NCI-H1105 (cell line): Measurements from ENCODE around the gene NOC2L.
"Not testable (repeated sequence)": the region's sequence is repeated elsewhere in the genome, so short reads cannot be mapped to it uniquely, and the experiment has no call there.

Experiments
- DNase-seq: peaks from one replicate; lab custom pipeline; 2025; lab: John Stamatoyannopoulos, UW

Gene NOC2L

DNA sequence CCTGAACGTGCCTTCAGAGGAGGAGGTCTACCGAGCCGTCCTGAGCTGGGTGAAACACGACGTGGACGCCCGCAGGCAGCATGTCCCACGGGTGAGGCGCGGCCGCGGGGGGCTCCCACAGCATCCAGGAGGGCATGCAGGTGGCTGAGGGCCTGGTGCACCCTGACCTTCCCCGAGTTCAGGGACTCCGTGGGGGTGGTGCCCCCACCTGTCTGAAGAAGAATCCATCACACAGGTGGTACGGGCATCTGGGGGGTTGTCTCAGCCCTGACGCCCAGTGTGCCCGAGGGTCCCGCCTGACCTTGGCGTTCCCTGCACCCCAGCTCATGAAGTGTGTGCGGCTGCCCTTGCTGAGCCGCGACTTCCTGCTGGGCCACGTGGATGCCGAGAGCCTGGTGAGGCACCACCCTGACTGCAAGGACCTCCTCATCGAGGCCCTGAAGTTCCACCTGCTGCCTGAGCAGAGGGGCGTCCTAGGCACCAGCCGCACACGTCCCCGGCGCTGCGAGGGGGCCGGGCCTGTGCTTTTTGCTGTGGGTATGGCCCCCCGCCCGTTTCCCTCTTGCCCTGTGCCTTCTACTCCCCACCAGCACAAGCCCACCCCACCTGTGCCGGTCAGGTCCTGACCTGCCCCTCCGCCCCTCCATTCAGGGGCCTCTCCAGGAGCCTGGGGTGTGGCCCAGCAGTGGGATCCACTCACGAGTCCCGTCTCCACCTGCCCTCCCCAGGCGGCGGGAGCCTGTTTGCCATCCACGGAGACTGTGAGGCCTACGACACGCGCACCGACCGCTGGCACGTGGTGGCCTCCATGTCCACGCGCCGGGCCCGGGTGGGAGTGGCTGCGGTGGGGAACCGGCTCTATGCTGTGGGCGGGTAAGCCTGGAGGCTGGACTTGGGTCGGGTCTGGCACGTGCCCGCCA, 3.6 kb upstream of the NOC2L start:
- no peak for DNase-seq

DNA sequence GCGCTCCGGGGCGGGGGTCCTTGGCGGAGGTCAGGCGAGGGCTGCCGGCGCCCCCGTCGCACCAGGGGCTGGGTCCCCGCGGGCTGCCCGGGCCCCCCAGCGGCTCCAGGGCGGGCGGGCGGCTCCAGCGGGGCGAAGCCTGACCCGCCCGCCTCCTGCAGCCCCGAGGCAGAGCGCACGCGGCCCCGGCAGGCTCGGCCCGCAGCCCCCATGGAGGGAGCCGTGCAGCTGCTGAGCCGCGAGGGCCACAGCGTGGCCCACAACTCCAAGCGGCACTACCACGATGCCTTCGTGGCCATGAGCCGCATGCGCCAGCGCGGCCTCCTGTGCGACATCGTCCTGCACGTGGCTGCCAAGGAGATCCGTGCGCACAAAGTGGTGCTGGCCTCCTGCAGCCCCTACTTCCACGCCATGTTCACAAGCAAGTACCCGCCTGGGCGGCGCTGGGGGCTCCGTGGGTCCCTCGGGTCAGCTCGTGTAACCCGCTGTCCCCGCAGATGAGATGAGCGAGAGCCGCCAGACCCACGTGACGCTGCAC, 2.1 kb upstream of the NOC2L start:
- DNase-seq: no peak

DNA sequence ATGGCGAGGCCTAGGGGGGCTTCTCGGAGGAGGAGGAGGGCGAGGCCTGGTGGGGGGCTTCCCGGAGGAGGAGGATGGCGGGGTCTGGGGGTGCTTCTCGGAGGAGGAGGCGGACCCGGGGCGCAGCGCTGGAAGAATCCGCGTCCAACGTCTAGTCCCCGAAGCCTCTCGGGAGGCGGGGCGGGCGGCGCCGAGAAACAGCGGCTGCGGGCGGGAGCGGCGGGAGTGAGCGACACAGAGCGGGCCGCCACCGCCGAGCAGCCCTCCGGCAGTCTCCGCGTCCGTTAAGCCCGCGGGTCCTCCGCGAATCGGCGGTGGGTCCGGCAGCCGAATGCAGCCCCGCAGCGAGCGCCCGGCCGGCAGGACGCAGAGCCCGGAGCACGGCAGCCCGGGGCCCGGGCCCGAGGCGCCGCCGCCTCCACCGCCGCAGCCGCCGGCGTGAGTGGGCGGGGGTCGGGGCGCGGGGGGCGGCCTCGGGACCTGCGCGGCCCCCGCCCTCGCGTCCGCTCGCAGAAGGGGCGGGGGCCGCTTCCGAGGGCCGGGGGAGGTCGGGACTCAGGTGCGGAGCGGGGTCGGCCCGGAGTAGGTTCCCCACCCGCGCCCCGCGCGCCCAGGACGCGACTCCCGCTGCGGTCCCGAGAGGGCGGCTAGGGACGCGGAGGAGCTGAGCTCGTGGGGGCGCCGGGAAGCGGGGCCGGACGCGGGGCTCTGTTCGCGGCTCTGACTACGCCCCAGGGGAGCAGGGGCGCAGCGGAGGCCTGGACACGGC, 1.5 kb upstream of the NOC2L start, which contains the start of gene KLHL17:
Gene KLHL17, plus strand, starts transcription at position 222 of the 769 bp plus-strand sequence. Its CDS starts 110 bp downstream, at position 332.
- no peak for DNase-seq

GRCh38 chr1:959731-960362, 791 bp upstream of the NOC2L start:
- no peak for DNase-seq

GRCh38 chr1:956636-957035, 2.4 kb downstream of the NOC2L start:
- DNase-seq: no peak

GRCh38 chr1:955474-955873, 3.6 kb downstream of the NOC2L start:
- no peak for DNase-seq

DNA sequence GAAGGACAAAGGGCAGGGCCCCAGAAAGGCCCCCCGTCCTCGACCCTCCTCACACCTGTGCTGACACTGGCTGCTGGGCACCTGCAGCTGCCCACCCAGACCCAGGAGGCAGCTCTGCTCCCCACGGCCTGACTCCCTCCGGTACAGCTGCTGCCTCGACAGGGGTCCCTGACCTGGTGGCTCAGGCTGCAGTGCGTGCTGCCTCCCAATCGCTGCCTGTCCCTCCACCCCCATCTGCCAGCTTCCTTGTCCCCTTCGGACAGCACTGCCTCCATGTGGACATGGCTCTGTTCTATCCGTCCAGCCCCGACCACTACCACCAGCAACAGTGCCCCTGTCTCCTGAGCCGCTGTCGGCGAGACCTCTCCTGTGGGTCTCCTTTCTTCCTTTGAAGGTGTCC, 4.1 kb downstream of the NOC2L start:
- DNase-seq: no peak

GRCh38 chr1:953524-954320, 5.3 kb downstream of the NOC2L start:
- DNase-seq: no peak

GRCh38 chr1:952603-953002, 6.5 kb downstream of the NOC2L start:
- DNase-seq: no peak

DNA sequence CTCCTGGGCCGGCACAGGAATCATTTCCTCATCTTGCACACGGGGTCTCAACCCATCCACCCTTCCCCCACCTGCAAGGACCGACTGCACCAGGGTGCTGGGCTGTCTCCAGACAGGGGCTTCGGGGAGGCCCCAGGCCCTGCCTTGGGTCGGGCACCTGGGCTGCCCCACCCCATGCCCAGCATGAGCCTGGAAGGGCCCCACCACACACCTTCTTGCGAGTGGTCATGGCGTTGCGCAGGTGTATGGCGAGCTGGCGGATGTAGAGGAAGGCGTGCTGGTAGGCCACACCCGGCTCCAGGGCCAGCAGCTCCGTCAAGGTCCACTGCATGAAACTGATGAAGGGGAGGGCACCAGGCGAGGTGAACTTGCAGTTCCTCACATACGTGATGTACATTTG, 6.9 kb downstream of the NOC2L start:
- no peak for DNase-seq

DNA sequence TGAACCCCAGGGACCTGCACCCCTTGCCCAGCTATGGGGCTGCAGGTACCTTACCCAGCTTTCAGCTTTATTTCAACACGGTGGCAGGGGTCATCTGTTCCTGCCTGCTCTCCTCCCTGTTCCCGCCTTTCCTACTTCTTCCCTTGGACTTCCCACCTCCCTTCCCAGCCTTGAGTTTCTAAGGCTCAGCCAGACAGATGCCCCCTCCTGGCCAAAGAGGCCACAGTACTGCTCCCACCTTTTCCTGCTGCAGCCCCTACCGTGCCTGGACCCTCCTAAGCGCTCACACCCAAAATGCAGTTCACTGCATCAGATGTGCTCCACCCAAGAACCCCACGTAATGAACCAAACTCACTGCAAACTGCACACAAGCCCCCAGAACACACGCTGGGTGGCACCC, 7.7 kb downstream of the NOC2L start:
- DNase-seq: no peak

DNA sequence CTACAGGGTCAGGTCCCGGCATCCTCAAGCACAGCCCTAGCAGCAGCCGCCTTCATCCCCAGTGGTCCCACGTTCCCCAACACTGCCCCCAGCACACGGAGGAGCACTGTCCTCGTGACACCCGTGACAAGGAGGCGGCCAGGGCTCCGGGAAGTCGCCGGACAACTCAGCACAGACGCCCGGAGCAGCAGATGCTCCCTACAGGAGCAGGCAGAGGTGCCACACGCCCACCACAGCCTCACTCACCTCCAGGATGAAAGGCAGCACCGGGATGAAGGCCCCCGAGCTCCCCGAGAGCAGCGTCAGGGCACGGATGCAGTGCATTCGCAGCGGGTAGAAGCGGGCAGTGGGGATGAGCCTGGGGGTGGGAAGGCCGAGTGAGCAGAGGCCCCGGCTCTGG, 8.2 kb downstream of the NOC2L start:
- DNase-seq: no peak

DNA sequence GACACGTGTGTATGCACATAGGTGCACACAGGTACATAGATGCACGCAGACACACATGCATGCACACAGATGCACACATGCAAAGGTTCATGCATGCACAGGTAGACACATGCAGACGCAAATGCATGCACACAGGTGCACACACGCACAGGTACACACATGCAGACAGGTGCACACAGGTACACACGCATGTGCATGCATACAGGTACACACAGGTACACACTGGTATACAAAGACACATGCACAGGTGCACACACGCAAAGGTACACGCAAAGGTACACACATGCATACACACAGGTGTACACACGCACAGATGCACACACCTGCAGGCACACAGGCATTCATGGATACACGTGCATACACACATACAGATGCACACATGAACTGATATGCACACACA, 8.8 kb downstream of the NOC2L start:
- DNase-seq: no peak

DNA sequence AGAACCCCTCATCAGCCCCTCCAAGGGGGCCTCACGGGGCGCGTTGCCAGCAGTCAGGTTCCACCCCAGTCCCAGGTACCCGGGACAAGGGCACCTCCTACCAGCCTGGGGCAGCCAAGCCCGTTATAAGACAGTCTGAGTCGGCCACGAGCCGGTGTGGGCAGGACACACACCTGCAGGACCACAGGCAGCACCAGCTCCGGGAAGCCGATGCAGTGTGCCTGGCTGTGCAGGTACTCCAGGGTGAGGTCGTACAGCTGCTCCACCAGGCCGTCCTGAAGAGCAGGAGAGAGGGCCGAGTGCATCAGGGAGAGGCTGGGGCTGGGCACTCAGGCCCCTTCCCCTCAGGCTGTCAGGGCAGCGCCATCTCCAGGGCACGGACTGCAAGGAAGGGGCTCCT, 11.1 kb downstream of the NOC2L start:
- no peak for DNase-seq

- not testable (repeated sequence) for DNase-seq
Measured at GRCh38 chr1:946811-947210, 12.2 kb downstream of the NOC2L start.

DNA sequence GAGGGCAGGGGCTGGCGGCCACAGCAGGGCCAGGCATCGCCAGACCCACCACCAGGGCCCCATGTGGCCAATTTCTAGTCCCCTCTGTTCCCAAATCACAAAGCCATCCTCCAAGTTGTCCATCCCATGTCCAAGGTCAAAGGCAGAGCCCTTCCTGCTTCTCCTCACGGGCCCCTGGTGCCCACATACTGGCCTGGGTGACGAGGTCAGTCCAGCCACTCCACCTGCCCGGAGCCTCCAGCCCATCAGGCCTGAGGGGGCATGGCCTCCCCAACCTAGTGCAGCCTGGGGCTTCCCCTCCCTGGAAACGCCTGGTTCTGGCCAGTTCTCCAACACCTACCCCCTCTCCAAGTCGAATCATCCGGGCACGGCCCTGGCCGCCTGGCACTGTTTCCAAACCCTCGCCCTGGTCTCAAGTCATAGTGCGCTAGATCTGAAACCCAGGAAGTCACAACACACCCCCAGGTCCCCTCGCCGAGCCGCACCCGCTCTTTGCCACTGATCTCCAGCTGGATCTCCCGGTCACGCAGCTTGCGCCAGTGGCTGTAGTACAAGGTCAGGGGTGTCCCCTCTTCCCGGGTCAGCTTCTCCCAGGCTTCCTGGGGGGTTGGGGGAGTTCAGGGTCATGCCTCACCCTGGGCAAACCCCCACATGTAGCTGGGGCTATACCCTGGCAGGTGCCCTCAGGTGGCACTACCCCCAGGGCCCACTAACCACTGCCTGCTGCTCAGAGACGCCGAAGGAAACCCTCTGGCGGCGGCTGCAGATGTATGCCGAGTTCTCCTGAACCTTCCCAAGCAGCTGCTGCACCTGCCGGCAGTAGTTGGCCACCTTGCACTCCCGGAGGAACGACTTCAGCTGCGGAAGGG, 13.1 kb downstream of the NOC2L start:
- DNase-seq: no peak

DNA sequence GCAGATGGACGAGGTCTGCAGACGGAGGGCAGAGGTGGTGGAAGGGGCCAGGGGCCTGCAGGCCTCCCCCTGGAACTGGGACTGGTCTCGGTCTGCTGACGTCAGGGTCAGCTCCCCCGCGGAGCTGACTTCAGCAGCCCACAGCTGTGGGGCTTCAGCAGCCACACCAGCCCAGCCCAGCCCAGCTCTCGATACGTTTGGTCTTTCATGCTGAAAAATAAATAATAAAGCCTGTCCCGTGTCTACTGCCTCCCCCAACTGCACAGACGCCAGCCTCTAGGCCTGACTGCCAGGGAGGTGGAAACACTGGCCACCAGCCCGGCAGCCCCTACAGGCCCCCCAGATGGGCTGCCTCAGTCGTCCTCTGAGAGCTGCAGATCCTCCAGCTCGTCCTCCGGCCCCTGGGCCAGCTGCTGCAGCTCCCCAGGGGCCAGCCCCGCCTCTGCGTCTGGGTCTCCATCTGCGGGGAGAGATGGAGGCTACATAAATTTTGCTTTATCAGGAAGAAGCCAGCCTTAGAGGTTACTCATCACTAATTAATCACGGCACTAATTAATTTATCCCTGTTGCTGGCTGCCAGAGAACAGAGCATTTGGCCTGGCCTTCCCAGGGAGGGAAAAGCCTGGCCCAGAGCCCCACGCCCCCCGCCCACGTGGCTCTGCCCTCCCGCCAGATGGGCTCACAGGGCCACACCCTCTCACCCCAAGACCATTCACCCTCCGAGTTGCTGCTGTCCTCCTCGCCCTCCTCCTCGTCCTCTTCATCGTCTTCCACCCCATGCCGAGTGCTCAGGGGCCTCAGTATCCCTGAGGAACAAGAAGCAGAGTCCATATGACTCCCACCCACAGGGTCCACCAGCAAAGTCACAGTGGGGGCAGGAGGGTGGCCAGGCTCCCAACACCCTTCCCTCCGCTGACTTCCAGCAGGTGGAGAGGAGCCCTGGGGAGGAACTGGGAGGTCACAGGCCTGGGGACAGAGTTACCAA, 14.4 kb downstream of the NOC2L start:
- no peak for DNase-seq

DNA sequence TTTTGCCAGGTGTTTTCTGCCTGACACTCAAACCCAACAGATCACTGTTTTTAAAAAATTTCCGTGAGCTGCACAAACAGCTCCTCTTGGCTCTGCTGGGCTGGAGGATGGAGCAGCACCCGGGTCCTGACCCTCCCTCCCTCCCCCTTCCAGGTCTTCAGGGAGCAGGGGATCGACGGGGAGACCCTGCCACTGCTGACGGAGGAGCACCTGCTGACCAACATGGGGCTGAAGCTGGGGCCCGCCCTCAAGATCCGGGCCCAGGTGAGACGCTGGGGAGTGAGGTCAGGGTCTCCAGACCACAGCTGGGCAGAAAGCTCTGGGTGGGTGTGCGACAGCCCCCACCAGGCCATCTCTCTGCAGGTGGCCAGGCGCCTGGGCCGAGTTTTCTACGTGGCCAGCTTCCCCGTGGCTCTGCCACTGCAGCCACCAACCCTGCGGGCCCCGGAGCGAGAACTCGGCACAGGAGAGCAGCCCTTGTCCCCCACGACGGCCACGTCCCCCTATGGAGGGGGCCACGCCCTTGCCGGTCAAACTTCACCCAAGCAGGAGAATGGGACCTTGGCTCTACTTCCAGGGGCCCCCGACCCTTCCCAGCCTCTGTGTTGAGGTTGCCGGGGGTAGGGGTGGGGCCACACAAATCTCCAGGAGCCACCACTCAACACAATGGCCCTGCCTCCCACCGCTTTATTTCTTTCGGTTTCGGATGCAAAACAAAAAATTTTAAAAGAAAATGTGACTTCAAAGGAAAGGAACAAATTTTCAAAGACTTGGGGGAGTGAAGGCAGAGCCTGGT, 15.3 kb downstream of the NOC2L start:
- DNase-seq: no peak
